Fibroblast of upper back skin (primary cell): ENCODE results near the gene OXCT1.
"Not testable (repeated sequence)": the region's sequence is repeated elsewhere in the genome, so short reads cannot be mapped to it uniquely, and the experiment has no call there.

Source experiments
- DNase-seq: peaks from one replicate; pipeline ENCODE4 v3.0.0-alpha.2; 2013

Gene OXCT1

DNA sequence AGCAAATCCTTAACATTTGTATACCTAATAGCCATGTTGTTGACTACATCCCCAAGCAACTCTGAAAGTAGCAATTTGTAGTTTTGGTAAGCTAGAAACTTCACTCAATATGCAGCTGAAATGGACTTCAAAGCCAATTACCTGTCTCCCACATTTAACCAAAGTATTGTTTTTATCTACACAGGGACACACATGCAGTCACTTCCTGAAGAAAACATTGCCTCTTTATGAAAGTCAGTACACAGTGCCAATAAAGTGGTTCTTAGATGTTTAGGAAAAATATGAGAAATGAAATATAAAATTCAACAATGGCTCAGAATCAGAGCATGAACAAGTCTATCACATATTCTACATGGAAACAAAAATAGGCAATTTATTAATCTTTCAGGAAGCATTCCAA, 49.2 kb downstream of the OXCT1 start:
- no peak for DNase-seq

DNA sequence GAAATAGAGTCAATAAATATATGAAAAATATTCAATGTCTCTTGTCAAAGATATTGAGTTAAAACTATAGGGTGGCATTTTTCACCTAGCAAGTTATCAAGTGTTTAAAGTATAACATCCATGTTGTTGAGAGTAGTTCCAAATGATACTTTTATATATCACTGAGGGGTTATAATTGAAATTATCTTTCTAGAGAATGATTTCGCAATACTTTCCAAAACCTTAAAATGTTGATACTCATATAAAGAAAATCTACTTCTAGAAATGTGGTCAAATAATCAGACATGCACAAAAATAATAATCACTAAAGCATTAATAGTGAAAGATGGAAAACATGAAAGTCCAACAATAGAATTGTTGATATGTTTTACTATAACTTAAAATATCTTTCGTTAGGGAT, 50.1 kb downstream of the OXCT1 start:
- no peak for DNase-seq

DNA sequence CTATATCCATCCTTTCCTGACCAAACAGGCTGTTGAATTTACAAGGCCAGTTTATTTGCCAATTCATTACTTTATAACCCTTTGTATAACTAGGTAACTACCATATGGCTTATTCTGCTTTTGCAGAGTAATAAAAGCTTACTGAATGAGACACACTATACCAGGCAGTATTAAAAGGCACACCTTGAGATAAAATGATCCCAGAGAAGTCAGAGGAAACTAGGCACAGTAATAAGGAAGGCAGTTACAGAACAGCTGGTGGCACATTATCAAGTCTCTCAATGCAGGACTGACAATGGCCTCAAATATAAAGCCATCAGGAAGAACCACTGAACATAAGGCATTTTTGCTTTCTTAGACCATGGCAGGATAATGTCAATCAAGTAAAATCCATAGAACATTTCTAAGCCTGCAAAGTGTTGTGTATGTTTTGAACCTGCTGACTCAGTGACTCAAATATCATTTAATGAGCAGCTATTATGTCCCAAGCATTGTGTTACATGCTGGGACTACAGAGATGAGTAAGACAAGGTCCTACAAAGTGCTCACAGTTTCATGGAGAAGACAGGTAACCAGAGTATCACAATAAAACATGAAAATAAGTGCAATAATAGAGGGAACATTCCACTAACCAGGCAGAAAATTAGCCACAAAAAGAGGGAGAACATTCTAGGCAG, 52.5 kb downstream of the OXCT1 start:
- DNase-seq, result no peak

DNA sequence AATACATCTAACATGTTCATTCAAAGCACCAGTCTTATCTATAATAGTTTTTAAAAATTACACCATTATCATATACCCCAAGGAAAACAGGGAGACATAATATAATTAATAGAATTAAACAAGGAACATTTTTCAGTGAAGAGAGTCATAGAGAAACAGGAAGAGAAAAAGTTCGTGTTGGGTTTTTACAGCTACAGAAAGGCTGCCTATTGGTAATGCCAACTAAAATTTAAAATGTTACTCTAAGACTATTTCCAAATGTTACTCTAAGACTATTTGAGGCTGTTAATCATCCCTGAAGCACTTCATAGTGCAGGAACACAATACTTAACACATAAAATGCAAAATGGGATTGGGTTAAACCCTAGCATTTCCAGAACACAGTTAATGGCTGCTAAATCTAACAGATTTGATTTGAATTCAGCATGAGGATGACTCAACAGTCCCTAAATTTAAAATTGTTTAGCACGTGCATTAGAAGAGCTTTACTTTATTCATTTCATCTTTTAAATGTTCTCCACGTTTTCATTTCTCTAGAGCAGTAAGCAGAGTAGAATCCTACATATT, 54.5 kb downstream of the OXCT1 start:
- no peak for DNase-seq

DNA sequence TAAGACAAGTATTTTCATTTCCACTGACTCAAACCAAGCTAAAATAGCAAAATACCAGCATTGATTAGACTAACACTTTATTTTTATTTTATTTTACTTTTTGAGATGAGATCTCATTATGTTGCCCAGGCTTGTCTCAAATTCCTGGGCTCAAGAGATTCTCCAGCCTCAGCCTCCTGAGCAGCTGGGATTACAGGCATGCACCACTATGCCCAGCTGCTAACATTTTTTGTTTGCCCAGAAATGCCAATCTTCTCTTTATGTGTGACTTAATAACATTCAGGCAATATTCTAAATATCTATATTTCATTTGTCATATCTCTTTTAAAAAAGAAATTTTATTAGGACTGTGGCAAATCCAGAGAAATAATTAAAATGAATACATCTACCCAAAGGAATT, 55.0 kb downstream of the OXCT1 start:
- DNase-seq, result no peak

DNA sequence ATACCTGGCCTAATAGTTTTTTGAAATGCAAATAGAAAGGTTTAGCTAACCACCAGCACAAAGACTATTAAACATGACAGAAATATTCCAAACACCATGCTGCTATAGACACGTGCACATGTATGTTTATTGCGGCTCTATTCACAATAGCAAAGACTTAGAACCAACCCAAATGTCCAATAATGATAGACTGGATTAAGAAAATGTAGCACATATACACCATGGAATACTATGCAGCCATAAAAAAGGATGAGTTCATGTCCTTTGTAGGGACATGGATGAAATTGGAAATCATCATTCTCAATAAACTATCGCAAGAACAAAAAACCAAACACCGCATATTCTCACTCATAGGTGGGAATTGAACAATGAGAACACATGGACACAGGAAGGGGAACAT, 55.9 kb downstream of the OXCT1 start:
- not testable (repeated sequence) for DNase-seq

DNA sequence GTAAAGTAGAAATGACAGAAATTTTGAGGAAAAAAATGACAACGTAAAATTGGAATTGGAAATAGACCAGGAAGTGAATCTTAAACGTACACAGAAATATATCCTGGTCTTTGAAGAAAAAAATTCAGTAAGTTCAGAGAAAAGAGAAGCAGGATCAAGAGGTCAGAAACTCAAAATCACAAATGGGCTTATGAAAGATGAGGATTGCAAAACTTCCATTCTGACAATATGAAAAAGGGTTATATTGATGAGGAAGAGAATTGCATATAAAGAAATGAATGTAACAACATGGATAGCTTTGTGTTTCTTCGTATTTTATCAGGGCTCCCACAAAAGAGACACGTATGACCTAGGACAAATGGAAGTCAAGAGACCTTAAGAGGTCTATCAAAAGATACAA, 58.1 kb downstream of the OXCT1 start:
- no peak for DNase-seq

DNA sequence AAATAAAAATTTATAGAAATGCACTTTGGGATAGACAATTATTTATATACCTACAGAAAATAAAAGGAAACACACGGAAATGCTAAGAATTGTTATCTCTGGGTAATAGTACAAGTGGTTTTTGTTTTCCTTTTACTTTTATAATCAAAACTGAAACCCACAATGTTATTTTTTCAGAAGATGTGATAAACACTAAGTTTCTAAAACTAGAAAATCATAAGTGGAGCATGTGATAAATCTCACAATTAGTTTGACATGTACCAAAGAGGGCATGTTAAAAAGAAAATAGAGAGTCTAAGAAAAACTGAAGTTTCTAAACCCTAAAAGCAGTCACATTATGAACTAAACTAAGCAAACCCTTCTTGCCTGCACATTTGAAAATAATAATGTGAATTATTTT, 61.1 kb downstream of the OXCT1 start:
- DNase-seq, result no peak

DNA sequence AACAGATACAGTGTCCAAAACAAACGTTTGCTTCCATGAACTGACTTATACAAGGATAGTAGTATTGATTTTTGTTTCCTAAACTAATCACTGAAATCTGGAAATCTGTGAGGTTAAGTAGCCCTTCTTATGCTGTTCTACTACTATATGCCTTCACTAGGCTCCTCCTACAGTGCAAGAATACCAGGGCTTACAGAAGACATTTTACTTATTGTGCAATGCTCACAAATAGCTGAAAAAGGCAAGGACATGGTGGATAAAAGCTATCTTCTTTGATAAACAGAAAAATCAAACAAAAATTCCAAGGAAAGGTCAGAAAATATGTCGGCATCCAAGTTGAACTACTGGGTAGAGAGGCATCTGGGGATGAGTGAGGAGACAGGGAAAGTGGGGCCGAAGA, 61.9 kb downstream of the OXCT1 start:
- no peak for DNase-seq

DNA sequence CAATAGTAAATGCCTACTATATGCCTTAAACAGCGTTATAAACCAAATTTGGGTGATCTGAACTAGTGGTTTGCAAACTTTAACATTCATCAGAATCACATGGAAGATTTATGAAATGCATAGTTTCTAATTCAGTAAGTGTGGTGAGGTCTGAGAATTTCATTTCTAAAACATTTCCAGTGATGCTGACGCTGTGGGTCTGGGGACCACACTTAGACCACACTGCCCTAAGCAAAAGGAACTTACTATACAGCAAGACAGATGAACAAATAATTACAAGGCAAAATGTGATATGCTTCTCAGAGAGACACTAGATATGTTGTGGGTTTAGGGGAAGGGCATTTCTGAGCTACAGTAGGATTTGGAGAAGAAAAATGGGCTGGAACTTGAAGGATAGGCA, 72.6 kb downstream of the OXCT1 start:
- DNase-seq, result no peak

DNA sequence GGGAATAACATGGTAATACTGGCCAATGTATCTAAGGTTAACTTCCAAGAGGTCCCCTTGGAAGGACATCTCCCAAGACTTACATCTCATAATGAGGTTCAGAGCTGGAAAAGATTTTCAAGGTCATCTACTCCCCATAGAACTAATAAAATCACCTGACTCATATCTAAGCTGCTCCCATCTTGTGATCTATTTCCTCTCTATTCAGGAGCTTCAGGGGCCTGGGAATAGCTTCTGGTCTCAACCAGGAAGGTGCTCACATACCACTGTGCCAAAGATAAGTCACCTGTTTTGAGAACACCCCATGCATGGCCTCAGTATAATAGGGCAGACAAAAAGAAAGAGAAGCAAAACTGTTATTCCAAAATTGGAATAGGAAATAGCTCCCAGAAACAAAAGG, 74.2 kb downstream of the OXCT1 start:
- peak; percentile 37 for DNase-seq

DNA sequence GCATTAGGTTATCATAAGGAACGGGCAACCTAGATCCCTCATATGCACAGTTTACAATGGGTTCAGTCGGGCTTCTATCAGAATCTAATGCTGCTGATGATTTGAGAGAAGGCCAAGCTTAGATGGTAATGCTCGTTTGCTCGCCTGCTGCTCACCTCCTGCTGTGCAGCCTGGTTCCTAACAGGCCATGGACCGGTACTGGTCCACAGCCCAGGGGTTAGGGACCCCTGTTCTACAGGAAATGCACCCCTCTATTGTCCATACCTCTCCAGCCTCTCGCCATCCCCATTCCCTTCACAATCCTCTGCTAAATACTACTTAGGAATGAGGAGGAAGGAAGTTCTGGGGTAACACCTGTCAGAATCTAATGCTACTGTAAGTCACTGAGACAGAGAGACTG, 75.1 kb downstream of the OXCT1 start:
- DNase-seq, result no peak

DNA sequence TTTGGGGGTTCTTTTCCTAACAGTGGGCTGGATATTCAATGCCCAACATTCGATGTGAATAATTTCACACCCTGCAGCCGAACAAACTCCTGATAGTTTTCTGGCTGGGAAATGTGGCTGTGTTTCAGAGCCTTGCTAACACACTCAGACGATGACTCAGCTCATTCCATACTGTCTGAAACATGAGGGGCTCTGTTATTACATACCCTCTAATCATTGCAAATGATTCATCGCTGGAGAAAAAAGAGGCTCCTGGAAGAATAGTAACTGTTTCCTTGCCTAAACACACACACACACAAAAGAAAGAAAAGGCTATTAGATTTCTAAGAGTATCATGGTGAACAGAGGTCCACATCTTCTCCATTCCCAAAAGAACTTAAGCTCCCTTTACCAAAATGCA, 75.8 kb downstream of the OXCT1 start:
- peak; percentile 99 for DNase-seq

DNA sequence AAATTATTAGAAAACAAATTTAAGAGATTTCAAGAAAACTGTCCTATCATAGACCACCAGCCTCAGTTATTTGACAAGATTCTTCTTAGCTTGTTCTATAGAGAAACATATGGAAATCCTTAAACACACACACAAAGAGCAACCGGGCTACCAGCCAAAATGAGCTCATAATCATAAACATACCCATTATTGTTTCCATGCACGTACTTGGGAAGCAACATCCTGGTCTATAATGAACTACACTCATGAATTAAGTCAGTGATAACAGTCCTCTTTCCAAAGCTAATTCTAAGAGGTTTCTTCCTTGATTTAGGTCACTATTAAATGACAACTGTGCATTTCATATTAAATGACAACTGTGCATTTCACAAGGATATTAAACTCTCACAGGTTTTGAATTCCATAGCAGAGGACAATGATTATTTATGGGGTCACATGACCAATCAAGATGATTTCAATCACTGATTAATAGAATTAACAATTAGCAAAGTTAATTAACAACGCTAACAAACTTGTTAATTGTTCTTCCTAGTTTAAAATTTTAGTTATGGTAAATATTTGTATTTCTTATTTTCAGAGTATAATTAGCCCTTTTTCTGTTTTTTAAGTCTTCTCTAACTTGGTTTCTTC, 77.0 kb downstream of the OXCT1 start:
- DNase-seq, result peak; percentile 97

DNA sequence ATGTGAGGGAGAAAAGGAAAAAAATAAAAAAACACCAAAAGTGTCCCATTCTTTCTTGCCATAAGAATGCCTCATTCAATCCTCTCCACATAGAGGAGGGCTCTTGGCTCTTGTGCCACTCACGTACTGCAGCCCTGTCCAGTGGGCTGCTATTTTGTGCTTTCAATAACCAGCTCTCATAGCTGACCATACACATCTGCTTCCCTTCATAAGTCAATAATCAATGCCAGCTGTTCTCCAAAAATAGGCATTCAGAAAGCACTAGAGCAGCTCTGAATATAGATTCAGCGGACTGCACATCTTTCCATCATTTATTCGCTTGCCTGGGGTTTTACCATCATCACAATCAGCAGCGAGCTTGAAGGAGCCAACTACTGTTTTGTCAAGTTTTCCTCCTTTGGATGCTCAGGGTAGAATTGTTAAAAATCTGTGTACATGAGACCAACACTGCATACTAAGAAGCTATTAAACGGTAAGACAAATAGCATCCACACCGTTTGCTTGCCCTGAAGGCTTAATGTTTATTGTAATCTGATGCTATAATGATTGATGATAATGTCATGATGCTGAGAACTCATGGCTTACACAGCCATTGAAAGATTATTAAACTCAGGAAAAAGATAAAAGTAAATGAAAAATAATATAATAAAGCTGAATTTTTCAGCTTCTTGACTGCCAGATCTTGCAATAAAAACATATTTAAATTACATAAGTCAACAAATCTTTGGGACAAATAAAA, 80.0 kb downstream of the OXCT1 start:
- peak; percentile 87 for DNase-seq

DNA sequence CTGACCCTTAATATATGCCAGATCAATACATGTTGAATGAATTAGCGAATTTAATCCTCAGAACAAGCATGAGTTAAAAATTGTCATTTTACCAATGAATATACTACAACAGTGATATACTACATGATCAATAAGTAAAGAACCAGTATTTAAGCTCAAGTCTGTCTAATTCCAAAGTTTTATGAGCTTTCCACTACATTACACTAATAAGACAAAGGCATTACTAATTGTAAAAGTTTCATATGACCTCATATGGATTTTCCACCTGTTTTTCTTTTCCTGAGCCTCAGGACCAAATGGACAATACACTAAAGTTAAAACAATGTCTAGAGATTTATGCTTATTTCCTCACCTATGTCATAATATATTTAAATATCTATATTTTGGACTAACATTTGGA, 80.8 kb downstream of the OXCT1 start:
- no peak for DNase-seq

DNA sequence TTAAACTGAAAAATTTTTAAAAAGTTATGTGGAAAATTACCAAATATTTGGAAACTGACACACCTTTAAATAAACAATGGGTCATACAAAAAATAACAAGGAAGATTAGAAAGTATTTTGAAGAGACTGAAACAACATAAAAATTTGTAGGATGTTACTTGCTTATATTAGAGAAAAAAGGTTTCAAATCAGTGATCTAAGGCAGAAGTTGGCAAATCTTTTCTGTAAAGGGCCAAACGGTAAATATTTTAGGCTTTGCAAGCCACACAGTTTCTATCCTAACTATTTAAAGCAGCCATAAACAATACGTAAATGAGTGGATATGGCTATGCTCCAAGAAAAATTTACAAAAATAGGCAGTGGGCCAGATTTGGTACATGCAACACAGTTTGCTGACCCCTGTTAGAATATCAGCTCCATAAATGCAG, 81.3 kb downstream of the OXCT1 start:
- DNase-seq, result peak; percentile 75

DNA sequence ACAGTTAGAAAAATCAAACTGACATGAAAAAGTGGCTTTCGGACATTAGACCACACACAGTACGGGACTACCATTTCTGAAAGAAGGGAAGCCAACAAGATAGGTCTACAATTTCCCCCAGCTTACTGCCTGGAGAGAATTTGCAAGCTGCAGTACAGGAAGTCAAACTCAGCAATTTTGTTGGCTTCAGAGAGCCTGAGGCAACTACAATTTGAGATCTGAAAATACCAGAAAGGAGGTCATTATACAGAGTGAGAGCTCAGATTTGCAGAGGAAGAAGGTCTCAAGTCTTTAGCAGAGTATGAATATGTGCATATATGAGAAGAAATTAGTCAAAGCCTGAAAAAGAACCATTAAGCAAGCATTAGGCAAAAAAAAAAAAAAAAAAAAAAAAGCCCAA, 83.0 kb downstream of the OXCT1 start:
- DNase-seq, result no peak

DNA sequence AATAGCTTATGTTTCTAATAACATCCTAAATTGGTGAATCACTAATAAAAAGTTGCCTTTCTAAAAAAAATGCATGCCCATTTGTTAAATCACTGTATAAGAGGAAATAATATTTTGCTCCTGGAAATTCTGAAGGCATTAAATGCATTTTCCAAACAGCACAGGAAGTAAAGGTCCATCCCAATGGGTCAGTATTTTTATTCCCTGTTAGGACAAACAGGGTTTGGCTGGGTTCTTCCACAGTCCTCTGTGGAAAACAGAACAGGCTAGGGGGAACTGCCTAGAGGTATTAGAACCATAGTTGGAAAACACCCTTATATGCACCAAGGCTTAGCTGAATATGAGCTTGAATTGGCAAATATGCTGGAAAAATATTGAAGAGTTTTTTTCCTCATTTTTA, 85.2 kb downstream of the OXCT1 start:
- no peak for DNase-seq

DNA sequence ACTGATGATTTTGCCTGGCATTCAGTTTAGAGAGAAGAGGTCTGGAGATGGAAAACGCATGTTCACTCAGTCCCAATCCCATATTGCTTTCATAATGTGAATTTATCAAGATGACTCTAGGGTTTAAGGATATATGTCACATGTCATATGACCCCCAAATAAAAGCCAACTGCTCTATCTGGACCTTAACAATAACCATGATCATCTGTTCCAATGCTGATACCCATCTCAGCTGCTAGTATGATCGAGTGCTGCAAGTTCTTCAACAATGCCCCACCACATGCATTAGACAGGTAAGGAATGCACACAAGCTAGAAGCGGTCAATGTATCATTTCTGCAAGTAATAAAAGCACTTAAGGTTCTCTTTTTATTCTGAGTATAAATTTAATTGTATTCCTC, 91.8 kb downstream of the OXCT1 start:
- no peak for DNase-seq

DNA sequence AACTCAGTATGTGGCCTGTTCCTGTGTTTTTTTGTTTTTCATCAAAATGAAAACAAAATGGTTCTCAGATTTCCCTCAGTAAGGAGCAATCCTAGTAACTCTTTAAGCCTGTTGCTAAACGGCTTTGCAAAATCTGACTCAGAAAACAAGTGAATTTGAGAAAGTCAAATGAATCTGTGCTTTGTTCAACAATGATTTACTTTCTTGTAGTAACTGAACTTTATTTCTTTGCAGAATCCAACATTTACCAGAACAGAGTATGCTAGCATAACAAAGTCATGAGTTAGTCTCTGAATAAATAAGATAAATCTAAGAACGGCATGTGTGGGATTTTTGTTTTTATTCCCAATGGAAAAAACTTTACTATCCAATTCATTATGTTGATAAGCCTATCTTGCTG, 93.8 kb downstream of the OXCT1 start:
- peak; percentile 30 for DNase-seq

DNA sequence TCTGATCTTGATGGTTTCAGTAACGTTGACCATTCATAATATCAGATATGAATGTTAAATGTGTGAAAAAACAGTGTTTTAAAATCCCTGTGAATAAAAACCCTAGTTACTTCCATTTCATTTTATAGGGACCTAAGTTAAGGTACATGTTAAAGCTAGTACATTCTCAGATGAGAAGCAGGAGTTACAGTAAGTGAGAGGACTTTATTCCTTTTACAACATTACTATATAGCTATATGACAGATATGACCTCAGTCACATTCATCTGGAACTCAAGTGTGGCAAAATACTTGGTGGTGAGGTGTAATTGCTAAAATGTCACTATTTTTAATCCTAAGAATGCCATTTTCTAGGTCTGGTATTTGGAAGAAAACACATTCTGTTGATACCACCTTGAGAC, 96.4 kb downstream of the OXCT1 start:
- DNase-seq, result no peak

DNA sequence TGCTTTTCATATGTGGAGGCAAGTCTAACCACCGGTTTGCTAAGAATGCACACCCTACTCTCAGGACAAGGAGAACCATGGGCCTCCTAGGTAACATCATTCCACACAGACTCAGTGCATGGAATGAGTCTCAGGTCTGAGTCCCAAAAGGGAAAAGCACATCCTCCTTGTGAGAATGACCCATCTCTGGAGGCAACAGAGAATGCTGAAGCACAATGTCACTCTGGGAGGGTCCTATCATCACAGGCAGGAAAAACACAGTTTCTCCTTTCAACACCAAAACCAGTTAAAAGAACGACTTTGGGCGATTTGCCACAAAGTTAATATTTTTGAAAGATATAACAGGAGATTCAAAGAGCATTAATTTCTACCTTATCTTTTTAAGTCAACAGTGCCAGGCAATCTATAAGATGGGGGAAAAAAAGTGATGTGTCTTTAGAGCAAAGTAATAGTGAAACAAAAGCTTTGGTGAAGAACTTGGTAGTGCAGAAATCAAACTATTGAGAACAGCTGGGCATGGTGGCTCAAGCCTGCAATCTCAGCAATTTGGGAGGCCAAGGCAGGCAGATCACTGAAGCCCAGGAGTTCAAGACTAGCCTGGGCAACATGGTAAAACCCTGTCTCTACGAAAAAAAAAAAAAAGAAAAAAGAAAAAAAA, 97.3 kb downstream of the OXCT1 start:
- no peak for DNase-seq

DNA sequence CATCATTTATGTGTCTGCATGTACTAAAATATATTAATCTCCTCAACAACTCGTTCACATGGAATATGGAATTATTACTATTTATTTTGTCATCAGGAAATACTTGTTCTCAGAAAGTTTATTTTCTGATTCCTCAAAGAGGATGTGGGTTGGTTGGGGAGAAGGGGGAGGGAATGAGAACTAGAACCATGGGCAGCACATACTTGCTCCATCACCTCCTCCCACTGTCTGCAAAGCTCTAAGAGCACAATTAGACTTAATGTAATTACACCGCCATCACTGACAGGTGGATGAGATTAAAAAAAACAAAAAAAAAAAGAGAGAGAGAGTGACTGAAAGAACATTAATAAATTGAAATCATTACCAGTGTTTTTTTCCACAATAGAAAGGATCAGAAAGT, 98.2 kb downstream of the OXCT1 start:
- no peak for DNase-seq
